Bronchial epithelial cell (primary cell): ENCODE data around the gene MGAT5. TPM values are rescaled to one million over a fixed set of nuclear protein-coding genes. Genes with fewer than 3 reads are reported as not detected.

ENCODE experiments used
- DNase-seq: peaks from one replicate; pipeline ENCODE4 v3.0.0-alpha.2; 2010; ENCODE audit warnings: low read depth
- FAIRE-seq: peaks from 2 replicates; lab custom pipeline; 2011; peaks lifted over from hg19 to GRCh38; lab: Jason Lieb, UNC
- H3K27me3 ChIP-seq: 2 replicates; pipeline ENCODE4 v1.5.1; 2011; ENCODE audit warnings: low read length; ENCODE audit not compliant: control insufficient read depth, insufficient read depth
- H3K36me3 ChIP-seq: 2 replicates; pipeline ENCODE4 v1.5.1; 2011; ENCODE audit warnings: low read length; ENCODE audit not compliant: control insufficient read depth, insufficient read depth
- H3K4me3 ChIP-seq: 2 replicates; pipeline ENCODE4 v1.5.1; 2011; ENCODE audit warnings: mild to moderate bottlenecking, low read depth, low read length, control low read depth
- total RNA-seq: library from RNA; depleted of rRNA; stranded (reverse); fragments of >200 nt; gene quantifications from 2 replicates; pipeline ENCODE4 v1.2.1, GENCODE V29; 2014
- TF ChIP-seq, protein P1 (sequence below): IDR thresholded peaks from 2 replicates; pipeline ENCODE4 v1.5.1; 2011; ENCODE audit warnings: mild to moderate bottlenecking, moderate library complexity, low read length, control low read depth, inconsistent platforms; ENCODE audit not compliant: insufficient read depth, severe bottlenecking

The MGAT5 gene
- total RNA-seq, 1 donor from 2014 or later: 48.7 TPM

DNA sequence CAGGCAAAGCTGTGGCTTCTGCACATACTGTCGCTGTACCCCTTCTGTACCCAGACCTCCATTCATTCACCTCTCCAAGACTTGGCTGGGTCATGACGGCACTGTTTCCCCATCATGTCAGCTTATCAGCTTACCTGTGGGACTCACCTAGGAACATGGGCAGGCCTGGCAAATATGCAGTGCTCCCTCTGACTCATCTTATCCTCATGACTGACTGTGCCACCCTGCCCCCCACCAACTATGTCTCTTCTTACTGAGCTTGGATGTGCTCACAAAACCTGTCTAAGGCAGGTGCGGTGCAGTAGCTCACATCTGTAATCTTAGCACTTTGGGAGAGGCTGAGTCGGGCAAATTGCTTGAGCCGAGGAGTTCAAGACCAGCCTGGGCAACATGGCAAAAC, 152.4 kb downstream of the MGAT5 start:
- Histone ChIP-seq H3K36me3 (no peaks in the 10 kb centered on the region), H3K4me3 (no peak overlapping the region), H3K27me3 (no peaks in the 10 kb centered on the region)
- FAIRE-seq (no peak), DNase-seq (peak; percentile 96)
- TF ChIP-seq, protein P1, sequence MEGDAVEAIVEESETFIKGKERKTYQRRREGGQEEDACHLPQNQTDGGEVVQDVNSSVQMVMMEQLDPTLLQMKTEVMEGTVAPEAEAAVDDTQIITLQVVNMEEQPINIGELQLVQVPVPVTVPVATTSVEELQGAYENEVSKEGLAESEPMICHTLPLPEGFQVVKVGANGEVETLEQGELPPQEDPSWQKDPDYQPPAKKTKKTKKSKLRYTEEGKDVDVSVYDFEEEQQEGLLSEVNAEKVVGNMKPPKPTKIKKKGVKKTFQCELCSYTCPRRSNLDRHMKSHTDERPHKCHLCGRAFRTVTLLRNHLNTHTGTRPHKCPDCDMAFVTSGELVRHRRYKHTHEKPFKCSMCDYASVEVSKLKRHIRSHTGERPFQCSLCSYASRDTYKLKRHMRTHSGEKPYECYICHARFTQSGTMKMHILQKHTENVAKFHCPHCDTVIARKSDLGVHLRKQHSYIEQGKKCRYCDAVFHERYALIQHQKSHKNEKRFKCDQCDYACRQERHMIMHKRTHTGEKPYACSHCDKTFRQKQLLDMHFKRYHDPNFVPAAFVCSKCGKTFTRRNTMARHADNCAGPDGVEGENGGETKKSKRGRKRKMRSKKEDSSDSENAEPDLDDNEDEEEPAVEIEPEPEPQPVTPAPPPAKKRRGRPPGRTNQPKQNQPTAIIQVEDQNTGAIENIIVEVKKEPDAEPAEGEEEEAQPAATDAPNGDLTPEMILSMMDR: no peak

DNA sequence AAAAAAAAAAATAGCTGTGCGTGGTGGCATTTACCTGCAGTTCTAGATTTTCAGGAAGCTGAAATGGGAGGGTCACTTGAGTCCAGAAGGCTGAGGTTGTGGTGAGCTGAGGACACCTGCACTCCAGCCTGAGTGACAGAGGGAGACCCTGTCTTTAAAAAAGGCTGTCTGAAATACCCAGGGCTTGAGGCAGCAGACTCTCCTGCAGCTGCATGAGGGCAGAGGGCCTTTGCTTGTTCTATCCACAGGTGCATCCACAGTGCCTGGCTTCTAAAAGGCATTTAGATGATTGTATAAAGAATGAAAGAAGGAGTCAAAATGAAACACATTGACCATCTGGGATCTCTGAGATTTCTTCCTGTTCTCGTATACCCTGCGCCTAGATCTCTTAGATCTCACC, 152.9 kb downstream of the MGAT5 start:
- DNase-seq (no peak), FAIRE-seq (no peak)
- no peak overlapping the region for H3K4me3 ChIP-seq
- no peaks in the 10 kb centered on the region for H3K27me3 ChIP-seq
- H3K36me3 ChIP-seq: no peaks in the 10 kb centered on the region
- TF ChIP-seq, protein P1: no peak

DNA sequence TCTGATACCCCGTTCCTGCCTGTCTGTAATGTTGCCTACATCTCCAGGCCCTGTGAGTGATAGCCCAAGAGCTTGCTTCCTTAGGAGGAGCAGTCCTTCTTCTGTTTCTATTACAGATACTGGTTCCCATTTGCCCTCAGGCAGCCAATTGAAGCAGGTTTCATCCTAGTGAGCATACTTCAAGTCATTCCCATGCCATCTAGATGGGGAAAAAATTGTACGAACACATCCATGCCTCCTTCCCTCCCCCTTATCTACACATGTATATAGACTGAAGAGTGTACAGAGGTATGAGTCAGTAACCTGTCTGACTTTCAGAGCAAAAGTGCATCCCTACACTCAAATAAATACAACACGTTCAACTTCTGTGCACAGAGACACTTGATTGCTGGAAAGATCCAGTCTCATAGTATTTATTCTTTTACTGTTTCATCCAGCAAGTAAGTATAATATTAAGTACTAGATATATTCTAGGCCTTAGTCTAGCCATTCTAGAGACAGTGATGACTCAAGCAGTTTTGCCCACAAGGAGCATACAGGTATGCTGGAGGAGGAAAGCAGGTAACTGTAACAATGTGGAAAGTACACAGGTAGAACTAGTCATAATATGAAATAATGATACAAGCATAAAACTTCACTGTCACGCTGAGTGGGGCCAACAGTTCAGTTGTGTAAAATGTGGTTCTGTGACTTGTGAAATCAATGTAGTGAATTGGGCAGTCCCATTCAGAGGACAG, 153.4 kb downstream of the MGAT5 start:
- TF ChIP-seq, protein P1: no peak
- FAIRE-seq (no peak), DNase-seq (peak; percentile 84)
- H3K4me3 ChIP-seq: no peak overlapping the region
- H3K36me3 ChIP-seq: no peaks in the 10 kb centered on the region
- H3K27me3 ChIP-seq: no peaks in the 10 kb centered on the region

DNA sequence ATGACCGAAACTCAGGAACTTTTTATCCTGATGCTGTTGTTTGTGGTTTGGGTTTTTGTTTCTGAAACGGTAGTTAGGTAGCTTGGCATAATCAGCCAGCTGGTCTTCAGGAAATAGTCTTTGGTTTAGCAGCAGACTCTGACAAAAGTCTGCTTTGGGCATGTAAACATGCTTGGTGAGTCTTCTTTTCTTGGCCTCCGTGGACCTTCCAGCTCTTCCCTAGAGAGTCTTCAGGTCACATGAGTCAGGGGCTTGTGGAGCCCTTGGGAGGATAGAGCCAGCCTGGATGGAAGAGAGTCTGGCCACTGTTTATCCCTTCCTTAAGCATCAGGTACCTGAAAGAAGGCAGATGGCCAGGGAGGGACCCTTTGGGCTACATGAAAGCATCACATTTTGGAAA, 154.5 kb downstream of the MGAT5 start:
- no peak for FAIRE-seq
- Histone ChIP-seq H3K36me3 (no peaks in the 10 kb centered on the region), H3K27me3 (no peaks in the 10 kb centered on the region), H3K4me3 (no peak overlapping the region)
- TF ChIP-seq, protein P1: no peak
- DNase-seq: no peak

DNA sequence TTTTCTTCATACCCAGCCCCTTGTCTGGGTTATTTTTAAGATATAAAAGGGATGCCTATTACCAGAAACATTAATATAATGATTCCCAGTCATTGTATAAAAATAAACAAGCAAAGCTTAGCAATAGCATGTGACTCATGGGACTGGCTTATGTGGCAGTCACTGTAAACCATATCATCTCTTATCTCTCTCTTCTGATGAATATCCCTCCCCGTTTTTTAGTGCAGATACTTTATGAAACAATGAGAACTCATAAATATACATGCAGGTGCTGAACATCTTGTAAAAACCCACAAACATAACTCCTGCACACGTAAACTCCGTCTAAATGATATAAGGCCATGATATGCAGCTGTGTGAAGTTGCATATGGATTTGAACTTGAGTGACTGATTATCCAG, 154.9 kb downstream of the MGAT5 start:
- Histone ChIP-seq H3K36me3 (no peaks in the 10 kb centered on the region), H3K27me3 (no peaks in the 10 kb centered on the region), H3K4me3 (no peak overlapping the region)
- peak; percentile 39 for DNase-seq
- FAIRE-seq: no peak
- TF ChIP-seq, protein P1: no peak

DNA sequence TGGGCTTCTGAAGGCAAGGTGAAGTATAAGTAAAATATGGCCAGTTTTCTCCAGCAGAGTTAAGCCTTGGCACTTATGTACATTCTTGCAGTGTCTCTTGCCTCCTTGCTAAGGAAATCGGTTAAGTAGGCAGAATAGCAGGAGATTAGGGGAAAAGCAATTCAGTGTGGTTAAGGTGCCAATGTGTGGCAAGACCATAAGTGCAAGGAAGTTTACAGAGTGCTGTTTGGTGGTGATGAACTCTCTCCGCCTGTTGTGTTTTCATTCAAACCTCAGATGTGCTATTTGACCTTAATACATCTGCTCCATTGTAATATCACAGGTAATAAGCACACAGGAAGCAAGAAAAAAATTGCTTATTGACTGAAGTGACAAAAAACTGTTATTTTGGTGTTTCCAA, 156.1 kb downstream of the MGAT5 start:
- TF ChIP-seq, protein P1: no peak
- no peak for FAIRE-seq

More for the DNA sequence above, 156.1 kb downstream of the MGAT5 start:
- no peaks in the 10 kb centered on the region for H3K27me3 ChIP-seq
- H3K36me3 ChIP-seq: no peaks in the 10 kb centered on the region
- DNase-seq: no peak
- no peak overlapping the region for H3K4me3 ChIP-seq
